GM21737 (cell line): Measurements from ENCODE around the gene LAMC2.
"Not testable (repeated sequence)": the region's sequence is repeated elsewhere in the genome, so short reads cannot be mapped to it uniquely, and the experiment has no call there.

Source experiments
- ATAC-seq: cut with Tn5 transposase; IDR thresholded peaks from one replicate; pipeline ENCODE4 v1.9.1; 2021; ENCODE audit warnings: mild to moderate bottlenecking, moderate library complexity; ENCODE audit not compliant: unreplicated experiment

The LAMC2 gene

GRCh38 chr1:183185941-183186490 lies at the start of gene LAMC2:
Gene LAMC2 (plus strand): TSS chr1:183186264. CDS start chr1:183186353, 89 bp downstream.
- no peak for ATAC-seq

GRCh38 chr1:183137782-183138181 lies 48.3 kb upstream of the LAMC2 start:
- ATAC-seq = no peak

DNA sequence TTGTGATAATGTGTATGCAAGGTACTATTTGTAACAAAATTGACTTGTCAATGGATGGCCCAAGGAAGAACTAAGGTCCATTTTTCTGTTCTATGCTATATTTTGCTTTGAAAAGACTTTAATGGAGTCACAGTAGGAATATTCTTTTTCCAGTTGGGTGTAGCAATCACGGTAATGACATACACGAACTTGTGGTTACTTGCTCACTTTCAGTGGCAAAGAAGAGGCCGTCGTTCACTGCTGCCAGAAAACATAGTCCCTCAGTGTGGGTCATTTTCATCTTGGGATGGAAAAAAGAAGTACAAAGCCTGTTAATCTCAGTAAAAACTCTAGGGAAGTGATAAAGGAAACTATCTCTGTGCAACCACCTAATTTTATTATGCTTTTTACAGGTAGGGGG lies 47.8 kb upstream of the LAMC2 start:
- no peak for ATAC-seq

GRCh38 chr1:183139281-183139942 lies 46.7 kb upstream of the LAMC2 start:
- ATAC-seq = no peak

DNA sequence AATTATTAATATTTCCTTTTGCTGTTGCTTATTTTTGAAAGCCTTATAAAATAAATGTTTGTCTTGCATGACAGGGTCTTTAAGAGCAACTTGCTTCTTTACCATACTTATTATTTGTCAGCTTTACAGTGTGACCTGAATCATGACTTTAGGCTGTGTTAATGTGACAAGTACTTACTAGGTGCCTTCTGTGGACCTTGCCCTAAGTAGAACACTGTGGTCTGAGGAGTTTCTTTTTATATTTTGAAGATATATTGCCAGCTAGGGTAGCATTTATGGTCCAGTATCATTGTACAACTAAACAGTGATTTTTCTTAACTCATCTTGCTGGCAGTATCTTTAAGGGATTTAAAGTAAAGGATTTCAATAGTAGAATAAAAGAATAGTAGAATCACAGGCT lies 45.4 kb upstream of the LAMC2 start:
- no peak for ATAC-seq

DNA sequence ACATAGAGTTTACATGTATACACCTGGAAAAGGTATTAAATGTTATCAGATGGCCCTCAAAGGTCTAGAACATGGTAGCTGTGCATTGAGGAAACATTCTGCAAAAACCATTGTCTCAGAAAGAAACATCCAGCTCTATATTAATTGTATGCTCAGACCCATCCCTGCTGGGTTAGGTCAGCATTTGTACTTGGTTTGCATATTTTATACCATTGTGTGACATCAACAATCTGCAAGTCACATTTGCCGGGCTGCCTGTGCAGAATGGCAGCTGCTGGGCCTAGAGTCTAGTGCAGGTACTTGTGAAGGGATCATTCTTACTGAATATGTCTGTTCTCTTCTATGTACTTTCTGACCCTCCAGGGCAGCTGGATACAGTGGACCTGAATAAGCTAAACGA lies 43.9 kb upstream of the LAMC2 start:
- no peak for ATAC-seq

DNA sequence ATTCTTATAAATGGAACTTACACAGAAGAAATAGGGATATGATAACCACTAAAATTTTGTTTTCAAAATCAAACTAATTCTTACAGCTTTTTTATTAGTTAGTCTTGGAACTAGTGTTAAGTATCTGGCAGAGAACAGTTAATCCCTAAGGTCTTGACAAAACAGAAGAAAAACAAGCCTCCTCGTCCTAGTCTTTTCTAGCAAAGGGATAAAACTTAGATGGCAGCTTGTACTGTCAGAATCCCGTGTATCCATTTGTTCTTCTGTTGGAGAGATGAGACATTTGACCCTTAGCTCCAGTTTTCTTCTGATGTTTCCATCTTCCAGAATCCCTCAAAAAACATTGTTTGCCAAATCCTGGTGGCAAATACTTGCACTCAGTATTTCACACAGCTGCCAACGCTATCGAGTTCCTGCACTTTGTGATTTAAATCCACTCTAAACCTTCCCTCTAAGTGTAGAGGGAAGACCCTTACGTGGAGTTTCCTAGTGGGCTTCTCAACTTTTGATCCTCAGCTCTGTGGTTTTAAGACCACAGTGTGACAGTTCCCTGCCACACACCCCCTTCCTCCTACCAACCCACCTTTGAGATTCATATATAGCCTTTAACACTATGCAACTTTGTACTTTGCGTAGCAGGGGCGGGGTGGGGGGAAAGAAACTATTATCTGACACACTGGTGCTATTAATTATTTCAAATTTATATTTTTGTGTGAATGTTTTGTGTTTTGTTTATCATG lies 42.3 kb upstream of the LAMC2 start:
- ATAC-seq = no peak

- ATAC-seq = no peak
Measured at GRCh38 chr1:183144752-183145151, 41.3 kb upstream of the LAMC2 start.

- ATAC-seq = no peak
Measured at GRCh38 chr1:183147735-183148134, 38.3 kb upstream of the LAMC2 start.

GRCh38 chr1:183148599-183148998 lies 37.5 kb upstream of the LAMC2 start:
- no peak for ATAC-seq

GRCh38 chr1:183149273-183149672 lies 36.8 kb upstream of the LAMC2 start:
- no peak for ATAC-seq

DNA sequence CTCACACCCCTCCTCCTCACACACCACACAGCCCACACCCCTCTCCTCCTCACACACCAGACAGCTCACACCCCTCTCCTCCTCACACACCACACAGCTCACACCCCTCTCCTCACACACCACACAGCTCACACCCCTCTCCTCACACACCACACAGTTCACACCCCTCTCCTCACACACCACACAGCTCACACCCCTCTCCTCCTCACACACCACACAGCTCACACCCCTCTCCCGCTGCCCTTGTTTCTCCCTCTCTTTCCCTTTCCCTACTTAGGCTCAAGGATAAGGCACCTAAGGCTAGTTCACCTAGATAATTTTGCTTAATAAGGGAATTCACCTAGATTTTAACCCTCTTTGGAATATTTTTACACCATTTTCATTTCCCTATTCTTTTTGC lies 36.0 kb upstream of the LAMC2 start:
- not testable (repeated sequence) for ATAC-seq

DNA sequence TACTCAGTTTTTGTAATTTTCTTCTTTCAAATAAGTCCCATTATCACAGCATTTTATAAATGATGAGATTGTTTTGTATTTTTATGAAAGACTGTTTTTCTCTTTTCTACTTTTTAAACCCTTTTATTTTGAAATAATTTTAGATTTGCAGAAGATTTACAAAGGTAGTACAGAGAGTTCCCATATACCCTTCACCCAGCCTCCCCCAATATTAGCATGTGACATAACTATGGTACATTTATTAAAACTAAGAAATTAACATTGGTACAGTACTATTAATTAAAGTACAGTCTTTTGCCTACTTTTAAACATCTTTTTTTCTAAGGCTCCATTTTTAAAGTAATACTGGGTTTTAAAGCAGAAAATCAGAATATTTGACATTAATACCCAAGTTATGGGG lies 35.6 kb upstream of the LAMC2 start:
- no peak for ATAC-seq

GRCh38 chr1:183152180-183152579 lies 33.9 kb upstream of the LAMC2 start:
- ATAC-seq = no peak

DNA sequence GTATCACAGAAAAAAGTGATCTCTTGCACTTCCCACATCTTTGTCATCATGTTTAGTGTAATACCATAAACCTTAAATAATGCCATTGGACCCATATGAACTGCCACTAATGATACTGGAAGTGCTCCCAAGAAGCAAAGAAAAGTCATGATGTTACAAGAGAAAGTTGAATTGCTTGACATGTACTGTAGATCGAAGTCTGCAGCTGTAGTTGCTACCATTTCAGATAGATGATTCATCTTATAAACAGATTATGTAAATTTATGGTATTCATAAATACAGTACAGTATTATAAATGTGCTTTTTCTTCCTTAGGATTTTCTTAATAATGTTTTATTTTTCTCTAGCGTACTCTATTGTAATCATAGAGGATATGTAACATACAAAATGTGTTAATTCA lies 30.1 kb upstream of the LAMC2 start:
- ATAC-seq = no peak

GRCh38 chr1:183159960-183160359 lies 26.1 kb upstream of the LAMC2 start:
- ATAC-seq = no peak

DNA sequence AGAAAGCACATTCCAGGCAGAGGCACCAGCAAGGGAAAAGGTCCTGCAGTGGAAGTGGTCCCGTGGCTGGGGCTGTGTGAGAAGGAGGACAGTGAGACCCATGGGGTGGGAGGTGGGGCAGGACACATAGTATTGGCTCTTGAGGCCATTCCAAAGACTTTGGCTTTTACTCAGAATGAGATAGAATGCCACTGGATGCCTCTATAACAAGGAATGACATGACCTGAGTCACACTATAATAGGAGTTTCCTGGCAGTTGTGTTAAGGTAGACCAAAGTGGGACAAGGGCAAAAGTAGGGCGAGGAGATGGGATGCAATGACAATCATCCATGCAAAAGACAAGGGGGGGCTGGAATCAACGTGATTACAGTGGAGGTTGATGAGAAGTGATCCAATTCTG lies 24.7 kb upstream of the LAMC2 start:
- no peak for ATAC-seq

- ATAC-seq = no peak
Measured at GRCh38 chr1:183163316-183163715, 22.7 kb upstream of the LAMC2 start.

DNA sequence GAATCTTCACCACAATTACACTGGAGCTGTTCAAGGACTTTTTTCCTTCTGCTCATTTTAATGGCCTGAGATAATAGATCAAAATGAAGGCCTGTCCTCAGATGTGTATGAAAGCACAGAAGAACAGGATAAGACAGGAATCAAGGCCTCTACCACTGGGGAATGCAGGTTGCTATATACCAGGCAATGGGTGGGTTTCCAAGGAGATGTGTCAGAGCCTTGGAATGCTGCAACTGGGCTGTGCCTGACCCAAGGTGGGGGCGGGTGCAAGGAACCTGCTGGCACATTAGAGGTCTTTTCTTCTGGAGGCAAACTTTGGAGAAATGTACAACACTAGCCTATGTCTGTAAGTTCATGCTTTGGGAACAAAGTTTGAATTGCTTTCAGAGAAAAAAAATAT lies 21.7 kb upstream of the LAMC2 start:
- no peak for ATAC-seq

DNA sequence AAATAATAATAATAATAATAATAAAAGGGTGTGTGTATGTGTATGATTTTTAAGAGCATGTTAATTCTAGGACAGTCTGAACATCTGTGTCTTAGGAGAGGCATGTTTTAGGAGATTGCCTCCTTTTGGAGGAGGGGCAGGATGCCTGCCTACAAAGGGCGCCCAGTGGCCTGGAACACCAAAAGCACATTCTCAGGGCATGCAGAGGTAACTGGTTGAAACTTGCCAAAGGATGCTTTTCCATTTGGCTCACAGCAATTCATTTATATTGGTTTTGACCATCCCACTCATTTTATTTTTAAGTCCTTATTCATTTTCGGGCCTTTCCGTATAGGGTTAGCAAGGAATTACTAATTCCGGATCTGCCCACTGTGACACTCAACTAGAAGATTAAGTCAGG lies 21.1 kb upstream of the LAMC2 start:
- ATAC-seq = no peak

DNA sequence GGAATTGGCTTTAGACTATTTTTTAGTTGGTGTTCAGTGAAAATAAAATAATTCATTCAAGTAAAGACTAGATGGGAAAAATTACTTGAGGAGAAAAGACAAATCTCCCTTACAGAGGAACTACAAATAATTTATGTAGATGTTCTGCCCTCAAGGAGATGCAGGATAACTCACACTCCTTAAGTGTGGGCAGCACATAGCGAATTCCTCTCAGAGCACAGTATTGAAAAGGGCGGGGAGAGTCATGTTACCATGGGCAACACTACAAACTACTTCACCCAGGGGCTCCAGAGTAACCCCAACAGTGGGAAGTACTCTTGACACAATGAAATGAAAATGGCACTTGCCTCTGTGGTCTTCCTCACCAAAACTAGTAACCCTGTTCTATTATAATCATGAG lies 20.6 kb upstream of the LAMC2 start:
- no peak for ATAC-seq

GRCh38 chr1:183166454-183166853 lies 19.6 kb upstream of the LAMC2 start:
- ATAC-seq = no peak
